ENCODE data around the gene DCST1. TPM values are rescaled to one million over a fixed set of nuclear protein-coding genes. Genes with fewer than 3 reads are reported as not detected.

DCST1 gene
- total and polyA plus RNA-seq, 2 of the 13 experiments (the other 11 are each of a cell fraction or from before 2014, with no cell fraction given) = 0.04 TPM; not detected in 1

GRCh38 chr1:155079210-155079486, 45.5 kb downstream of the DCST1 start:
- DNase-seq (ENCODE audit: low spot score) (no peak), FAIRE-seq (no peak), ATAC-seq (no peak)
- H3K9ac ChIP-seq (ENCODE audit: insufficient read depth, low read depth, low read length) = 0 out of 2 replicates have a peak overlapping the region, but pooled peaks have one; percentile 8
- in situ Hi-C loops (cut with HindIII; ENCODE audit: extremely low pct_ligation_motif_present, low pct_unique_long_range_greater_than_20kb) = no loop called here
- H3K4me2 ChIP-seq (ENCODE audit: low read depth, low read length) = peak overlapping the region; percentile 90
- intact Hi-C loops (cut with micrococcal nuclease; ENCODE audit: unreplicated experiment) = no loop called here
- H3K4me1 ChIP-seq (ENCODE audit: insufficient read depth, low read length) = peaks cover 62% of the 10 kb centered on the region
- TF ChIP-seq ZNF704 (CRISPR knock-in tag; IDR thresholded peaks at IDR 0.05; ENCODE audit: borderline replicate concordance) (no peak), ZNF3 (CRISPR knock-in tag; IDR thresholded peaks at IDR 0.05) (no peak), SUZ12 (IDR thresholded peaks at IDR 0.05; ENCODE audit: low read depth, low read length) (no peak), ZNF777 (CRISPR knock-in tag; IDR thresholded peaks at IDR 0.05) (0 out of 2 replicates have a peak, but pooled peaks have one; percentile 12), ZNF614 (CRISPR knock-in tag; IDR thresholded peaks at IDR 0.05; ENCODE audit: borderline replicate concordance) (no peak), SNAPC4 (CRISPR knock-in tag; IDR thresholded peaks at IDR 0.05) (no peak), CC2D1A (CRISPR knock-in tag; IDR thresholded peaks at IDR 0.05) (no peak), ATRX (CRISPR knock-in tag; IDR thresholded peaks at IDR 0.05; ENCODE audit: borderline replicate concordance) (no peak), EZH2 (conservative IDR thresholded peaks at IDR 0.05; ENCODE audit: low read depth, low read length) (peak; percentile 45; the same call in 1 of the 2 replicates), ZNF710 (CRISPR knock-in tag; IDR thresholded peaks at IDR 0.05; ENCODE audit: borderline replicate concordance) (no peak)
- ChIA-PET CTCF (ENCODE audit: low intra/inter-chr PET ratio, low total read pairs) (no interaction called here), POLR2A (interaction anchor here (2.3 kb wide), 1 partner anchor 15 kb away, joined by 10 read pairs; the partner anchor contains the start of gene EFNA4)
- 23% methylated on average over 9 of the region's 10 CpGs for WGBS (ENCODE audit: low lambda C conversion rate)
- peak overlapping the region; percentile 41 to 70 (median 50); a peak in 5 of 6 replicates for H3K4me3 ChIP-seq (replicated peaks in 1 of 3; ENCODE audit: insufficient read depth in 1 of 3, low read depth in 2 of 3, low read length in 3 of 3)
- H3K36me3 ChIP-seq (replicated peaks in 1 of 2; ENCODE audit: control insufficient read depth in 1 of 2, insufficient read depth in 2 of 2, low read length in 2 of 2) = no peaks in the 10 kb centered on the region
- no peaks in the 10 kb centered on the region for H3K9me3 ChIP-seq (ENCODE audit: low read length)
- no peaks in the 10 kb centered on the region for H3K79me2 ChIP-seq (ENCODE audit: insufficient read depth, low read length)
- no peak overlapping the region for H2AFZ ChIP-seq (ENCODE audit: low read length)
- H4K20me1 ChIP-seq (ENCODE audit: insufficient read depth, low read length) = peaks cover 4% of the 10 kb centered on the region; the same call in 1 of the 2 replicates
- no TSS peak for BruUV-seq (replicated peaks)
- H3K27me3 ChIP-seq (ENCODE audit: control insufficient read depth in 1 of 2, insufficient read depth in 2 of 2, low read length in 2 of 2) = peaks cover 26 to 94% of the 10 kb centered on the region in 2 experiments
- no peak overlapping the region for H3K27ac ChIP-seq (ENCODE audit: extremely low read length, insufficient read depth, low read length)
